HG03039 (cell line): ENCODE data around the gene NAA80.
"Not testable (repeated sequence)": the region's sequence is repeated elsewhere in the genome, so short reads cannot be mapped to it uniquely, and the experiment has no call there.

Source experiments
- ATAC-seq: cut with Tn5 transposase; IDR thresholded peaks from one replicate; pipeline ENCODE4 v1.9.1; 2021; ENCODE audit warnings: mild to moderate bottlenecking, moderate library complexity; ENCODE audit not compliant: unreplicated experiment

The NAA80 gene

DNA sequence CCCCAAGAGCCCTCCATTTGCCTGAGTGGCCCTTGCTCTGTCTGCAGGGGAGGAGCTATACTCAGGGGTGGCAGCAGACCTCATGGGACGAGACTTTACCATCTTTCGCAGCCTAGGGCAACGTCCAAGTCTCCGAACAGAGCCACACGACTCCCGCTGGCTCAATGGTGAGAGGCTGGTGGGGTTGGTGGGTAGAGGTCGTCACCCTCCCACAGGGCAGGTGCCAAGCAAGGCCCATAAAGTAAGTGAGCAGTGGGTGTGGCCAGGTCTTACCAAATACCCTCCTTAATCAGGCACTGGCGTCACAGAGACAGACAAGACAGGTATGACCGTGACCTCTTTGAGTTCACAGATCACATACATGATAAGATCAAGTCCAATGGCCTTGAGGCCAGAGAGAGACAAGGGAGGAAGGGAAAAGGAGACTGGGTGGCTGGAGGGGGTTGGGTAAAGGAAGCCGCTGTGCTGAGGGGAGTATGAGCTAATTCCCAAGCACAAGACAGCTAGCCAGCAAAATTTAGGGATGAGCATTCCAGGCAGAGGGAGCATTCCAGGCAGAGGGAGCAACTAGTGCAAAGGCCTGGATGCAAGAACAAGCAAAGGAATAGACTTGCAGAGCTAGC is 27.8 kb downstream of the NAA80 start:
- ATAC-seq, result no peak

DNA sequence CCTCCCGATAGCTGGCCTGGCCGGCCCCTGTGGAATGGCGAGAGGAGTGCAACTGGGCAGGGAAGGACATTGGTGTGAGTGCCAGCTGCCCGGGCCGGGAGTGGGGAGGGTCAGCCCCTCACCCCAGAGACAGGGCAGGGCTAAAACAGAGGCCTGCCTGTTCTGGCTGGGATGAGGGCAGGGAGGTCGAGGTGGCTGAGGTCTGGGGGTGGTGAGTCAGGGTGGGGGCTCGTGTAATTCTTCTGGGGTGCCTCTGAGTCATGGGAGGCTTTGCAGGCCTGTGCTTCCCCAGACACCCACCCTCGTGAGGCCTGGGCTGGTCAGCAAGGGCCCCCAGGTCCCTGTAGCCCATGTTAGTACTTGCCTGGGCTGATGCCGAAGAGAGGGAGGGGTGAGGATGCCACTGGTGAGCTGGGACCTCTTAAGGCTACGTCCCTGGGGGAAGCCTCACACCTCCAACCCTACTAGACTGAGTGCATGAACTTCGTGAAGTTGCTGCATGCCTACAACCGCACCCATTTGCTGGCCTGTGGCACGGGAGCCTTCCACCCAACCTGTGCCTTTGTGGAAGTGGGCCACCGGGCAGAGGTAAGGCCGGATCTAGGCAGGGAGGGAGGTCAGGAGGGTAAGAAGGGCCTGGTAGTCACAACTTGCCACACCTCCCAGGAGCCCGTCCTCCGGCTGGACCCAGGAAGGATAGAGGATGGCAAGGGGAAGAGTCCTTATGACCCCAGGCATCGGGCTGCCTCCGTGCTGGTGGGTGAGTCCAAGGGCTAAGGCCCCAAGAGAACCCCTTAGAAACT is 28.6 kb downstream of the NAA80 start:
- ATAC-seq, result no peak

DNA sequence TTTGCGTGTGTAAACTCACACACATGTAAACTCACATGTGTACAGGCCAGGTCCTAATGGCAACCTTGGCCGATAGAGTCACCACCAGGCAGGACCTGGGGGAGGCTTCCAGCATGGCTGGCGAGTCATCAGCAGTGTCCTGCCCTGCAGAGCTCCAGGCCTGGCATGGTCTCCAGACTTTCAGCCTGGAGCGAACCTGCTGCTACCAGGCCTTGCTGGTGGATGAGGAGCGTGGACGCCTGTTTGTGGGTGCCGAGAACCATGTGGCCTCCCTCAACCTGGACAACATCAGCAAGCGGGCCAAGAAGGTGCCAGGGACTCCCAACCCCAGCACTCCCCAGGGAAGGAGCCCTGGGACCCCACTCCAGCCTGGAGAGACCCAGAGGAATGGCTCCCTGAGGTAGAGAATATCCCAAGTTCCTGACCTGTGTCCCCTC is 29.2 kb downstream of the NAA80 start:
- ATAC-seq, result no peak

DNA sequence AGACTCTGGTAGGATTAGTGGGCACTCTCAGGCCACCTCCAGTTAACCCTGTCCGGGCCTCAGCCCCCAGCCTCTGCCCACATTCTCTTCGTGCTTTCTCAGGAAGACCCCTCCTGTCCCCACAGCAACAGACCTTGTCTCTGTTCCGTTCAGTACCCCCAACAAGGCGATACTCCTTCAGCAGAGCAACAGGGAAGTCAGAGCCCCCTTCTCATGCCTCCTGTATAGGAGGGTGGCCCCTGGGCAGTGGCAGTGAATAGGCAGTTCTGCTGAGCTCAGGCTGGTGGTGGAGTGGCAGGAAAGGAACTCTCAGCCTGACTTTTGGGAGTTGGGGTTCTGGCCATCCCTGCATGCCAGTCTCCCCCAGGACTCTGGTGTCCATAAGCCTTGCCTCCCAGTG is 29.7 kb downstream of the NAA80 start:
- ATAC-seq, result no peak

DNA sequence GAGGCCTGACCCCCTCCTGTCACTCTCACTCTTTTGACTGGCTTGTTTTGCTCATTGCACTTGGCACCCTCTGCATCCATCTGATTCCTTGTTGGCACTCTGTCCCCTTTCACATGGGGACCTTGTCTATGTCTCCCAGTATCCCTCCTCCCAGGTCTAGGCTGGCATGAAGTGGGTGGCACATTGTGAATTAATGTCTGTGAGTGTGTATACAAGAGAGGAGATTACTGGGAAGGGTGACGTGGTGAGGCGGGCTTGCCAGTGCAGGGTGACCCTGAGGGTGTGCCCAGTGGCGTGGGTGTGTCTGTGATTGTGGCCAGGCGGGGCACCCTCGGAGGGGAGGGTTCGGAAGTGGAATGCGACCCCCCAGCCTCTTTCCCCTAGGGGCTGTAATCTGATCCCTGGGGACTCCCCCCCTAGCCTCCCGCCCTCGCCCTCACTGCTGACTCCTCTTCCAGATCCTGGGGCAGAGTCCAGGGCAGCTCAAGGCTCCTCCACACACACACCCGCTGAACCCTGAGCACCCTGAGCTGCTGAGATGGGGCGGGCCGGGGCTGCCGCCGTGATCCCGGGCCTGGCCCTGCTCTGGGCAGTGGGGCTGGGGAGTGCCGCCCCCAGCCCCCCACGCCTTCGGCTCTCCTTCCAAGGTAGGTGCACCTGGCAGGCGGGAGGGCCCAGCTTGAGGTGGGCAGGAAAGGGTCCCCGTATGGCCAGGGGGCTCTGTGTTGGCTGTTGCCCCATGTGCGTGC is 30.3 kb downstream of the NAA80 start, which contains the start of gene SEMA3B:
SEMA3B (plus strand) TSS at position 445 of the 749 bp plus-strand sequence; CDS start at position 539, 94 bp downstream.
- no peak for ATAC-seq

DNA sequence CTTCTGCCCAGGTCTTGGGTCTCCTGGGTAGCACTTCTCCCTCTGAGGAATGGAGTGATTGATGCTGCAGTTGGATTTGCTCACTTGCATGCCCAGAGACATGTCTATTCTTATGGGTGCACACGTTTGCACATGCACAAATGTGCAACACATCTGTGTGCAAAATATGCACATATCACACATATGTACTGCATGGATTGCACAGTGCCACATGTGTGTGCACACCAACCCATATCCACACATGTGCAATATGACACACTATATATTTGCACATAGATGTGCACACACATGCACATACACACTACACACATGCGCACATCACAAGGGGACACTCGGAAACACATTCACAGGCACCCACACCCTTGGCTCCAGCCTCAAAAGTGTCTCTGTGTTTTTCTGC is 30.9 kb downstream of the NAA80 start:
- ATAC-seq, result no peak

DNA sequence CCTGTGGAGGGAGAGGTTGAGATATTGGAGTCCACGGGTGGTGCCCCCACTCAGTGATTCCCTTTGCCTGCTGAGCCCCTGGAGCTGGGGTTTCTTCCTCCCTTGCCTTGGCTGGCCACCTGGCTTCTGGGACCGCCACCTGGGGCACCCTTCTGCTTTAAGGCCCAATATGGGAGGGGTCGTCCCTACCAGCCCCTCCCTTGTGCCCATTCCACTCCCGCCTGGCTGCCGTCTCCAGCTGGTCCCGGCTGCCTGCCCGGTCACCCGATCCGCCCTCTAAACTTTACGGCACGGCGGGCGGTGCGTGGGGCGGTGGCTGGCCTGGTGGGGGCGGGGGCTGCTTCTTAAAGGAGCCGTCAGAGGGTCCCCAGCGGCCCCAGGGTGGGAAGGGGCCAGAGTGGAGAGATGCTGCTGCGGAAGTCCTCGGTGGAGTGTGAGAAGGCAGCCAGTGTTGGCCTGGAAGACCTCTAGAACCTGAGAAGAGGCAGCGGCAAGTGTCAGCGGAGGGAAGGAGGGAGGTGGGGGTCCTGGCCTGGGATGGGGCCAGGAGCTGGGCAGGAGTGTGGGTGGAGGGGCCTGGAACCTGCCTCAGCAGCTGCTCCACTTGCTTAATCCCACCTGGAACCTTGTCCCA is 31.8 kb downstream of the NAA80 start:
- no peak for ATAC-seq

DNA sequence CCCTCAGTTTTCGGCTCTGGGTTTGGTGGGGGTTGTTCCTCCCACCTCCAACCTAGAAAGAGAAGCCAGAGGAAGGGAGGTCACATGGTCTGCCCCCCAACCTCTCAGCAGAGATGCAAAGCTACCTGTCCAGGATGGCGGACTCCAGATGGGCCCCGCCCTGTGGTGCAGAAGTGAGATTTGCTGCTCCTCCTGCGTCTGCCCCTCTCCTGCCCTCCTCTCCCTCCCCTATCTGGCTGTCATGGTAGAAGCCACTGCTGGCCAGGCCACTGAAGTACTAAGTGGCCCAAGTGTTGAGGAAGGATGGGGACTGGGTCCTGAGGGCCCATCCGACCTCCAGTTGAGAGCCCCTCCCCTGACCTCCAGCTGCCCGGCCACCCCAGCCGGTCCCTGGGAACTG is 32.4 kb downstream of the NAA80 start:
- no peak for ATAC-seq

DNA sequence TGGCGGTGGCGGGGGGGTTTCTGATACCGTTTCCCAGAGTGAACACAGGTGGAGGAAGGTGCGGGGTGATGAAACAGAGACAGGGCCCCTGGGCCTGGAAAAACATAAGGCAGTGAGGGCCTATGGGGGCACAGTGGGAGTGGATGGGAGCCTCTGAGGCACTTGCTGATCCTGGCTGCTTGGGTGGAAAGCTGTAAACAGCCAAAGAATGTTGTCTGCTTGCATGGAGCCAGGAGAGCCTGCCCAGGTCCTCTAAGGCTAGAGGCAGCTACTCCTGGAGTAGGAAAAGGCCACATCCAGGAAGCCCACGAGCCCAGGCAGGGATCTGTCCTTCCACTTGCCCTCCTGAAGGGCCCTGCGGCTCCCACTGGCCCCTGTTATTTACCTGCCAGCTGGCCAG is 33.2 kb downstream of the NAA80 start:
- no peak for ATAC-seq

DNA sequence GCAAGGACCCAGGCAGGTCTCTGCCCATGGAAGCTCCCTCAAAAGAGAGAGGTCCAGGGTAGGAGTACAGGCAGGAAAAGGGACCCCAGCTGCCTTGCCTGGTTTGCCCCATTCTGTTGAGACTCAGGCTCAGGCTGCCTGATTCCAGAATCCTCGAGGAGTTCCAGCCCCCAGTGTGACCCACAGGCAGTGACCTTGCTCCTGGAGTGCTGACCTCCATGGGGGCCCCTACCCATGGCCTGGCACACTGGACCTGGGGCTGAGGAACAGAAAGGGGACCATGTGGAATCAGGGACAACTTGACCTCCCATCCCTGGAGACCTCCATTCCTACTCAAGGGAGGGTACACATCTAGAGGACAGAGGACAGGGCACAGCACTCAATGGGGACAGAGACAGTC is 33.6 kb downstream of the NAA80 start:
- ATAC-seq, result no peak

DNA sequence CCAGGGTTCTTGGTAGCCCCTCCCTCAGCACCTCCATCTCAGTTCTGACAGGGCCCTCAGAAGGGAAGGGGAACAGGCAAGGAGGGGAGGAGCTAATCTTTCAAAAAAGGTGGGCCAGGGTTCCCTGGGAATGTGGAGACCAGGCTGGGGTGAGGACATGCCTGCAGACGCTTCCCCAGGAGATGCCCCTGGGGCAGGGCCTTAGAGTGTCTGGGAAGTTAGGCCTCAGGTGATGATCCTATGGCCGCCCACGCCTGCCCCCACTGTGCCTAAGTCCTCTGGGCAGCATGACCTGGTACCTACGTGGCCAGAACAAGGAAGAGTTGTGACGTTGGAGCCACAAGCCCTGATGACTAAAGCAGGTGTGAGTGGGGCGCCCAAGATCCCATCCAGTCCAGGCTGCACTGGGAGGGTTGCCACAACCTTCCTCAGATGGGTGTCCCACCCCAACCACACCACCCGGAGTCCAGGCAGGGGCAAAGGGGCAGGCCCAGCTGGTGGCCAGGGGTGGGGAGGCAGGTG is 34.2 kb downstream of the NAA80 start:
- no peak for ATAC-seq

DNA sequence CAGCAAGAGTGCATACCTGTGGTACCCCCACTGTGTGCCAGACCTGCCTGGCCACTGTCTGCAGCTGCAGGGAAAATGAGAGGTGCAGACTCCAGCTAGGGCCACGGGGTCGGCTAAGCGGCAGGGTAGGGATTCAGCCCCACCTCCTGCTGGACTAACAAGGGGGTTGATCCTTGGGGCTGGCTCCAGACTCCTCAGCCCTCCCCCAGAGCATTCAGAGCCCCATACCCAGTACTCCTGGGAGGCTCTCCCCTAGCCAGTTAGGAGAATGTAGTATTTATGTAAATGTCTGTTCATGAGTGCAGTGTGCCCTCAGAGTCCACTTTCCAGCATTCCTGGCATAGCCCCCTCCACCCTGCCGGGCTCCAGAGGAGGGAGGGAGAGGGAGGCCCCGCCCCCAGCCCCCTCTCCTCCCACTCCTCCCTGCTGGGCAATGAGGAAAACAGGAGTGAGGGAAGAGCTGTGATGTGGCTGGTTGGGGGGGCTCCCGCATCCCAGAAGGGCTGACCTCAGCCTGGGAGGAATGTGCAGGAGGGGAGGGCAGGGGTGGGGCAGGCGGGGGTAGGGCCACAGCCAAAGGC is 34.7 kb downstream of the NAA80 start:
- ATAC-seq, result no peak

DNA sequence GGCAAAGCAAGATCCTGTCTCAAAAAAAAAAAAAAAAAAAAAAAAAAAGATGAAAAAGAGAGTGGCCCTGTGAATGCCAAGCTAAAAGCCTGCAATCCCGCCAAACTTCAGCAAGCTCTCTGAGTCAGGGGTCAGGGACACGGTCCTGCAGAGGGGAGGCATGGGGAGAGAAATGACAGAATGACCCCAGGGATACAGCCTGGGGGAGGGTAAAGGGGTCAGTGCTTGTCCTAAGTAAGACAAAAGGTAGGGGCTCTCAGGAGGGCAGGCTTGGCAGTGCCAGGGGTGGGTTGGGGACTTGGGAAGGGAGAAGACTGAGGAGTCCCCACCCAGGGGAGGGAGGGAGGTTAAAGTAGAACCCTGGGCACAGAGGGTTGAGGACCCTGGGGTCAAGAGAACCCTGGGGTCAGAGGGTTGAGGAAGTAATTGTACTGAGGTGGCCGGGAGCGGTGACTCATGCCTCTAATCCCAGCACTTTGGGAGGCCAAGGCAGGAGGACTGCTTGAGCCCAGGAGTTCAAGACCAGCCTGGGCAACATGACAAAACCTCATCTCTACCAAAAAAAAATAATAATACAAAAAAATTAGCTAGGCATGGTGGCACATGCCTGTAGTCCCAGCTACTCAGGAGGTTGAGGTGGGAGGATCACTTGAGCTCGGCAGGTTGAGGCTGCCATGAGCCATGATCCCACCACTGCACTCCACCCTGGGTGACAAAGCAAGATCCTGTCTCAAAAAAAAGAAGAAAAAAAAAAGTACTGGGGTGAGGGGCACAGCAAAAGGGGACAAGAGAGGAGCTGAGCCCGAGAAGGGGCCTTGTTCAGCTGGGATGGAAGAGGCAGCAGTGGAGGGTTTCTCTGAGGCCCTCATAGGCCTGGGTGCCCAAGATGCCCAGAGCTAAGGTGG is 35.5 kb downstream of the NAA80 start:
- ATAC-seq, result no peak

DNA sequence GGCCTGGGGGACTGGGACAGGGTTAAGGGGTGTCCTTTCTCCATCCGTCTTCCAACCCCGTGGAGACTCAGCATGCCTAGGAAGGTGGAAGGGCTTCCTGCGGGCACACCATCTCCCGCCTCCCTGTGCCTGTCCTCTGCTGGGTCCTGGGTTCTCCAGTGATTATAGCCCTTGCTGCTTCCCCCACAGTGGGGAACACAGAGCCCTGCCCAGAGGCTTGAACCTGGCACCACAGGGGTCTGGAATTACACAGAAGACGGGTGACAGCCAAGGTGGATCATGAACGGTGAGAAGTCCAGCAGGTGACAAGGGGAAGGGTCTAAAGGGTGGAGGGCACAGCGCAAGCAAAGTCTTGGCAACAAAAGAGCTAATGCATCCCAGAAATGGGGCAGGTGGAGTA is 36.4 kb downstream of the NAA80 start:
- no peak for ATAC-seq

DNA sequence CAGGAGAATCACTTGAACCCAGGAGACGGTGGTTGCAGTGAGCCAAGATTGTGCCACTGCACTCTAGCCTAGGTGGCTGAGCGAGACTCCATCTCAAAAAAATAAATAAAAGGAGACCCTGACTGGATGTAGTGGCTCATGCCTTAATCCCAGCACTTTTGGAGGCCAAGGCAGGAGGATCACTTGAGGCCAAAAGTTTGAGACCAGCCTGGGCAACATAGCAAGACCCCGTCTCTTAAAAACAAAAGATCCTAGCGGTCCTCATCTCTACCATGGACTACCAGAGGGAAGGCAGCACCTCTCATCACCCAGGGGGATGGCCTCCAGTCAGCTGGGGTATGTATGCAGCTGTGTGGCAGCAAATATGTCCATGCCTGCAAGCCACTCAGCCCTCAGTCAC is 37.0 kb downstream of the NAA80 start:
- not testable (repeated sequence) for ATAC-seq

DNA sequence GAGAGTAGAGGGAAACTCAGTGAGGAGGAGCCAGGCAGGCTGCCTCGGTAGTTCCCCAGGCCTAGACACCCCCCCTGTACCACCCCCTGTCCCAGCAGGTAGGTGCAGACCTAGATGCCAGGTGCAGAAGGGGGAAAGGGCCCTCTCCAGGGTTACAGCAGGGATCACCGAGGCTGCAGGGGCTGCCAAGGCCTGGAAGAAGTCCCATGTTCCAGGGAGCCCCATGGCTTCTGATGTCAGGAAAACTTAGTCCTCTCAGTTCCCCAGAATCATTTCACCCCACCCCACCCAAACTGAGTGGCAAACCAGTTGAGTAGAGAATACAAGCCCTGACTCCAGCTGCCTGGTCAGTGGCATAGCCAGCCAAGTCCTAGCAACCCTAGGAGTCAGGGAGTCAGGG is 37.7 kb downstream of the NAA80 start:
- ATAC-seq, result no peak

DNA sequence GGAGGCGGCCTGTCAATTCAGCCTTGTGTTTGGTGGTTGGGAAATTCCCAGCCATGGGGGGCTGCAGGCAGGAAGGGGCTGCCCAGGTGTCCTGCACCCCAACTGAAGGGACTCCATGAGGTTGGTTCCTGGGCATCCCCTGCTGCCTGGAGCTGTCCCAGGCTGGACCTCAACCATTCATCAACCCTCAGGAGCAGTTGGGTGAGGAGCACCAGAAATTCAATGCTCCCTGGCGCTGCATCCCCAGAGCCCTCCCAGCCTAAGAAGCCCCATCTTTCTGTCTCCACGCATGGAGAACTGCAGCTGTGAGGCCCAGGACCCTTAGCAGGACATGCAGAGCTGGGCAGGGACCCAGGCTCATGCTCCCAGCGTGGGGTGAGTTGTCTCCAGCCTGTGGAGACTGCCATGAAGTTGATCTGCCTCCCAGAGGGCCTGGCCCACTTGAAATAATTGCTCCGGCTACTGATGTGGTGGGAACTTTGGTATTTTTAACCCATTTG is 38.2 kb downstream of the NAA80 start:
- ATAC-seq, result no peak

DNA sequence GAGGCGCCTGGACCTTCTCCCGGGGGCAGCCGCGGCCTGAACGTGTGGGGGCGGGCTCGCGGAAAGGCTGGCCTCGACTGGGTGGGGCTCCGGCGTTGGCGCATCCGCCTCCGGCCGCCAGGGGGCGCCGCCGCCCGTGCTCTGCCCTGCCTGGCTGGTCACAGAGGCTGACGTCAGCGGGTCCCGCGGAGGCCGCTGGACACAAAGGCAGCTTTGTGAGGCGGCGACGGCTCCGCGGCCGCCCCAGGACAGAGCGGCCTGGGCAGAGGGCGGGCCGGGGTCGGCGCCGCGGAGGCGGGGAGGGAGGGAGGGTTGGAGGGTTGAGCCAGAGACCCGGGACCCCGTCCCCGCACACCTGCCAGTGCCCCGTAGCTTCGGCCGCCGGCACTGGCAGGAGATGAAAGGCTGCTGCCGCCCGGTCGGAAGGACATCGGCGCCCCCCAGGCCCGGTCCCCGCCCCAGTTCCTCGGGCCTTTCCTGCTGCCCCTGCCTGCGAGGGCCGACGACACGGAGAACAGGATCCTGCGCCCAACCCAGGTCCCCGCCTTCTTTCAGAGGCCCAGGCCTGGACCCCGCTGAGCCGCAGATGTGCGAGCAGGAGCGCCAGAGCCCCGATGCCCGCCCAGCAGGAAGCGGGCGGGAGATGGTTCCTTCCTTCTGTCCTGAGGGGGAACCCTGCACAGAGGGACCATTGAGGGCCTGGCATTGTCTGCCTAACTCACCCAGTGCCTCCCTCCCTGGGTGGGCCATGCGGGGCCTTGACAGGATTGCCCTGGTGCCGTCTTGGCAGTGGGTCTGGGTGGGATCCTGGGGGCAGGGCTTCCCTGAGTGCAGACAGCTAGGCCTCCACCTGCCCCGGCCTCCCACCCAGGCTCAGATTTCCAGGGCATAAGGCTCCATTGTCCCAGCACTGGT is 38.9 kb downstream of the NAA80 start:
- ATAC-seq, result peak; percentile 75
